C4-2B (cell line): ENCODE measurements around the gene TTC36.

ENCODE experiments used
- CTCF ChIP-seq: fragments of 450-650 bp; conservative IDR thresholded peaks from 2 replicates; pipeline ENCODE4 v1.5.1; 2017; ENCODE audit warnings: mild to moderate bottlenecking
- ZFX ChIP-seq: fragments of 450-650 bp; IDR thresholded peaks from 2 replicates; pipeline ENCODE4 v1.6.1; 2017

GRCh38 chr11:118527109-118527508 is at the start of gene TTC36:
- no peak for TF ChIP-seq CTCF
- no peak for TF ChIP-seq ZFX
